Mammary epithelial cell (primary cell): ENCODE measurements around the gene CERS1.

ENCODE experiments used
- CTCF ChIP-seq, 2 donors: IDR thresholded peaks in 1 of 2; conservative IDR thresholded peaks in 1 of 2; 2 replicates each; pipeline ENCODE4 v1.5.1; 2011 to 2012; ENCODE audit warnings: inconsistent platforms in 2 of 2, low read length in 2 of 2, mild to moderate bottlenecking in 2 of 2, control low read depth in 1 of 2, low read depth in 1 of 2; ENCODE audit not compliant: insufficient read depth in 1 of 2; ENCODE audit errors: extremely low read depth in 1 of 2
- EZH2 ChIP-seq: IDR thresholded peaks from 2 replicates; pipeline ENCODE4 v1.6.1; 2012; ENCODE audit warnings: low read length, inconsistent platforms, borderline replicate concordance

GRCh38 chr19:18866800-18867123 is 29.2 kb downstream of the CERS1 start:
- TF ChIP-seq CTCF (conservative IDR thresholded peaks at IDR 0.05 in 1 of 2, IDR thresholded peaks at IDR 0.05 in 1 of 2; ENCODE audit: extremely low read depth in 1 of 2, insufficient read depth in 1 of 2, low read depth in 1 of 2, low read length in 2 of 2) (no peak), EZH2 (no peak)
